HG03354 (cell line): ENCODE results near the gene FHAD1.

ENCODE experiments used
- ATAC-seq: cut with Tn5 transposase; IDR thresholded peaks from one replicate; pipeline ENCODE4 v1.9.1; 2021; ENCODE audit warnings: mild to moderate bottlenecking; ENCODE audit not compliant: unreplicated experiment, poor library complexity, severe bottlenecking

FHAD1 gene

GRCh38 chr1:15443281-15443680, 196.3 kb downstream of the FHAD1 start:
- ATAC-seq, result no peak

GRCh38 chr1:15444468-15445389, 197.7 kb downstream of the FHAD1 start:
- ATAC-seq, result no peak

GRCh38 chr1:15445390-15446122, 198.5 kb downstream of the FHAD1 start:
- ATAC-seq, result no peak

GRCh38 chr1:15446212-15446611, 199.2 kb downstream of the FHAD1 start:
- no peak for ATAC-seq
